Measurements from ENCODE around the gene ABHD12. TPM values are rescaled to one million over a fixed set of nuclear protein-coding genes. Genes with fewer than 3 reads are reported as not detected.

The ABHD12 gene
- total and polyA plus RNA-seq, 8 donors = 11.1 to 99.1 (median 44.0) TPM

DNA sequence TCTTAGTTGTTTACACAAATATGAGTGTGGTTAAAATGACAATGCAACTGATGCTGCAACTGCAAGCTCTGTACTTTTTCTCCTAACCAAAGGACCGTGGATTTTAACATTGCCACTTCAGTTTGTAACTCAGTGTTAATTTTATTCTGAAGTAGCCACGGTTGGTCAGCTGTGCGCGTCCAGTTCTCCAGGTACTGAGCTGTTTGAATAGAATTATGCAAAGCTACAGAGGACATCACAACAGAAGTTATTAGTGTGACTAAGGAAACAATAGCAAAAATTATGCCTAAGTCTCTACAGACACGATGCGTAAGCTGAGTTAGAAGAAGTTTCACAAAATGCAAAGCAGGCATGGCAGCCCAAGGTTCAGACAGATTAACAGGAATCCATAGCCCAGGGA lies 4.4 kb upstream of the ABHD12 start:
- no peaks in the 10 kb centered on the region for H3K27me3 ChIP-seq
- 88 to 96% (median 92%) methylated on average over 6 of the region's 6 CpGs for WGBS, 5 donors
- H3K4me3 ChIP-seq = no peak overlapping the region
- peaks cover 0 to 28% (median 7%) of the 10 kb centered on the region in 4 donors for H3K4me1 ChIP-seq
- no peaks in the 10 kb centered on the region for H3K9me3 ChIP-seq
- H3K27ac ChIP-seq = no peak overlapping the region
- TF ChIP-seq EP300 (IDR thresholded peaks at IDR 0.05) = no peak
- TF ChIP-seq POLR2AphosphoS5 (IDR thresholded peaks at IDR 0.05) = no peak
- TF ChIP-seq POLR2A (IDR thresholded peaks at IDR 0.05) = no peak
- TF ChIP-seq, protein P1, sequence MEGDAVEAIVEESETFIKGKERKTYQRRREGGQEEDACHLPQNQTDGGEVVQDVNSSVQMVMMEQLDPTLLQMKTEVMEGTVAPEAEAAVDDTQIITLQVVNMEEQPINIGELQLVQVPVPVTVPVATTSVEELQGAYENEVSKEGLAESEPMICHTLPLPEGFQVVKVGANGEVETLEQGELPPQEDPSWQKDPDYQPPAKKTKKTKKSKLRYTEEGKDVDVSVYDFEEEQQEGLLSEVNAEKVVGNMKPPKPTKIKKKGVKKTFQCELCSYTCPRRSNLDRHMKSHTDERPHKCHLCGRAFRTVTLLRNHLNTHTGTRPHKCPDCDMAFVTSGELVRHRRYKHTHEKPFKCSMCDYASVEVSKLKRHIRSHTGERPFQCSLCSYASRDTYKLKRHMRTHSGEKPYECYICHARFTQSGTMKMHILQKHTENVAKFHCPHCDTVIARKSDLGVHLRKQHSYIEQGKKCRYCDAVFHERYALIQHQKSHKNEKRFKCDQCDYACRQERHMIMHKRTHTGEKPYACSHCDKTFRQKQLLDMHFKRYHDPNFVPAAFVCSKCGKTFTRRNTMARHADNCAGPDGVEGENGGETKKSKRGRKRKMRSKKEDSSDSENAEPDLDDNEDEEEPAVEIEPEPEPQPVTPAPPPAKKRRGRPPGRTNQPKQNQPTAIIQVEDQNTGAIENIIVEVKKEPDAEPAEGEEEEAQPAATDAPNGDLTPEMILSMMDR (IDR thresholded peaks at IDR 0.05) = no peak
- intact Hi-C loops (cut with DNase I; ENCODE audit: low total_unique reads) = loop anchor here (5.0 kb wide), 1 partner anchor 98 kb away; no protein-coding TSS in a partner anchor
- H3K36me3 ChIP-seq = no peaks in the 10 kb centered on the region
- DNase-seq = no peak

DNA sequence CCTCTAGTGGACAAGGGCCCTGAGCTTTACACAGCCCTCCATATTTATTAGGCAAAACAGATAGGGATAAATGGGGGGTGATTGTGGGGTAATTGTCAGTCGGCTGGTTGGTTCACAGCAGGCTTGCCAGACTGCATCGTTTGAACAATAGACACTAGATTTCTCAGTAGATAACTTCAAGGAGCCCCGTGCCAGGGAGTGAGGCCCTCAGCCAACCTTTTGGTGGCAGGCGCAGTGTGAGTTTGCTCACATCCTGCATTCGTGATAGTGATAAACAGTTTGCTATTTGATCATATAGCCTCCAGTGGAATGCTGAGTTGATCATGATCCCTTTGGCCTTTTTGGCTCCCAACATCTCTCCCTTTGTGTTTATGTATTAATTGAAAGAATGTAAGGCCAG lies 3.6 kb upstream of the ABHD12 start:
- Histone ChIP-seq H3K36me3 (no peaks in the 10 kb centered on the region), H3K27ac (no peak overlapping the region), H3K27me3 (no peaks in the 10 kb centered on the region), H3K4me3 (no peak overlapping the region), H3K9me3 (no peaks in the 10 kb centered on the region), H3K4me1 (peaks cover 4 to 34% (median 12%) of the 10 kb centered on the region in 4 donors)
- intact Hi-C loops (cut with DNase I; ENCODE audit: low total_unique reads) = no loop called here
- TF ChIP-seq POLR2AphosphoS5 (IDR thresholded peaks at IDR 0.05) = no peak
- TF ChIP-seq, protein P1 (IDR thresholded peaks at IDR 0.05) = no peak
- no peak for TF ChIP-seq POLR2A (IDR thresholded peaks at IDR 0.05)
- no peak for TF ChIP-seq EP300 (IDR thresholded peaks at IDR 0.05)
- DNase-seq = no peak
- WGBS, 5 donors = 28 to 42% (median 39%) methylated on average over 5 of the region's 5 CpGs

DNA sequence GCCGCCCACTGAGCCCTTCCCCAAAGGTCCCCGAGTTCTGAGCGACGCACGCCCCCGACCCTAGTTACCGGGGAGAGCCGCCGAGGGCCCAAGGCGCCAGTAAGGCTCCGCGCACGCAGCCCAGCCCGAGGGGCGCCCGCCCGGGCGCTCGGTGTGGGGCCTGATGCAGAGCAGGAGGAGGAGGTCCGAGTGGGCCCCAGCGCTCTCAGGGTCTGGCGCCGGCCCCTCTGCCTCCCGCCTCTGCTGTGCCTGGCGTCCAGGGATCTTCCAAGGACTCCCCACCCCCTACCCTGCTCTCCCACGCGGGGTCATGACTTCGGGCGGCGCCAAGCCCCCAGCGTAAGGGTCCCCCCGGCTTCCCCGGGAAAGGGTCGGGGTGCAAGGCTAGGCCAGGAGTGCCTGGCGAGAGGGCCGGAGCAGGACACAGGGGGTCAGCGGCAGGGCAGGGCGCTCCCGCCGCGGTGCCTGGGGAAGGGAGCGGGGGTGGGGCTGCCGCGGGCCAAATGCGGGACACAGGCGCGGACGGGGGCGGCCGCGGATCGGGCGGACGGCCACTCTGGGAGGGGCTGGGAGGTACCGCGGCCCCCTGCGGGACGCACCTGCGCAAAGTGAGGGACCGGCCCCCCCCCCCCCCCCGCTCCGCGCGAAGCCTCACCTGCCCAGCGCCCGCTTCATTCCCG lies 637 bp downstream of the ABHD12 start:
- H3K4me3 ChIP-seq = peak overlapping the region; percentile 82 to 97 (median 95)
- peak; percentile 41 to 74 for DNase-seq
- H3K9me3 ChIP-seq = no peaks in the 10 kb centered on the region
- H3K4me1 ChIP-seq = peaks cover 6 to 26% (median 14%) of the 10 kb centered on the region in 4 donors
- TF ChIP-seq, protein P1 (IDR thresholded peaks at IDR 0.05) = no peak
- TF ChIP-seq EP300 (IDR thresholded peaks at IDR 0.05) = no peak
- no peak for TF ChIP-seq POLR2AphosphoS5 (IDR thresholded peaks at IDR 0.05)
- no peak for TF ChIP-seq POLR2A (IDR thresholded peaks at IDR 0.05)
- H3K27me3 ChIP-seq = no peaks in the 10 kb centered on the region
- WGBS, 5 donors = 0 to 1% (median 1%) methylated on average over 26 to 67 of the region's 67 CpGs
- intact Hi-C loops (cut with DNase I; ENCODE audit: low total_unique reads) = no loop called here
- no peaks in the 10 kb centered on the region for H3K36me3 ChIP-seq
- H3K27ac ChIP-seq = peak overlapping the region; percentile 88 to 97 (median 96)

DNA sequence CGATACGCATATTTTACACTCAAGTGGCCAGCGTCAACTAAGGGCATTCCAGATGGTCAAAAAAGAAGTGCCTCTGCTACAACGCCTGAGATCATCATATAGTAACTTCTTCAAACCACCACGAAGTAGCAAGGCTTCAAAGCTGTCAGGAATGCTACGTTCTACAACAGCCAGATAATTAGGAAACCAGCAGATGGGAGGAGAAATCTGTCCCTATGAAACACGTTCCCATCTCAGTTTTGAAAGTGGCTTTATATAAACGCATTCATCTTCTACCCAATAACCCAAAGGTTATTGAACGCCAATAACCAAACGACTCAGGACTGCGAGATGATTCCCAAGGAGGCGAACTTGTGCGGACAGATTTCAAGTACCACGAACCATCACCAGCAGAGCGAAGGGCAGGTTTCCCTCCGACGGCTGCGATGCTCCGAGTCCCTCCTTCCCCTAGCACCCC lies 1.2 kb downstream of the ABHD12 start:
- no peak for TF ChIP-seq EP300 (IDR thresholded peaks at IDR 0.05)
- no peak for TF ChIP-seq POLR2A (IDR thresholded peaks at IDR 0.05)
- TF ChIP-seq, protein P1 (IDR thresholded peaks at IDR 0.05) = no peak
- no peak for TF ChIP-seq POLR2AphosphoS5 (IDR thresholded peaks at IDR 0.05)
- H3K9me3 ChIP-seq = no peaks in the 10 kb centered on the region
- 18 to 23% (median 18%) methylated on average over 19 of the region's 19 CpGs for WGBS, 5 donors
- no peaks in the 10 kb centered on the region for H3K27me3 ChIP-seq
- intact Hi-C loops (cut with DNase I; ENCODE audit: low total_unique reads) = no loop called here
- peak overlapping the region; percentile 28 to 97 (median 90) for H3K27ac ChIP-seq
- DNase-seq = peak in 1 of 2 donors; percentile 20
- peaks cover 6 to 32% (median 20%) of the 10 kb centered on the region in 4 donors for H3K4me1 ChIP-seq
- peak overlapping the region; percentile 82 to 97 (median 95) for H3K4me3 ChIP-seq
- H3K36me3 ChIP-seq = no peaks in the 10 kb centered on the region

Data from stomach (tissue), 9 donors.